Measurements from ENCODE around the gene FGG.

FGG gene

GRCh38 chr4:154630324-154630723 lies 17.9 kb upstream of the FGG start:
- Histone ChIP-seq H3K4me1 (ENCODE audit: control insufficient read depth, insufficient read depth, low read depth, low read length) (peaks cover 3% of the 10 kb centered on the region), H3K9ac (ENCODE audit: low read length) (no peak overlapping the region), H3K27ac (ENCODE audit: low read length, poor library complexity, severe bottlenecking) (no peak overlapping the region), H3K79me1 (replicated peaks; ENCODE audit: low read length, poor library complexity, severe bottlenecking) (peaks cover 24% of the 10 kb centered on the region), H2BK5ac (ENCODE audit: low read depth, low read length, poor library complexity, severe bottlenecking) (no peak overlapping the region), H3K27me3 (ENCODE audit: control insufficient read depth in 1 of 2, insufficient read depth in 1 of 2, low read length in 2 of 2) (peaks cover 0 to 35% of the 10 kb centered on the region in 2 experiments), H2BK120ac (ENCODE audit: low read depth, low read length) (no peak overlapping the region), H4K8ac (ENCODE audit: low read length) (no peak overlapping the region), H3K36me3 (ENCODE audit: control insufficient read depth in 1 of 2, insufficient read depth in 2 of 2, low read depth in 1 of 2, low read length in 2 of 2) (no peaks in the 10 kb centered on the region), H3K4me3 (ENCODE audit: insufficient read depth in 1 of 2, low read depth in 1 of 2, low read length in 2 of 2) (no peak overlapping the region), H3K9me3 (ENCODE audit: control insufficient read depth, low read length) (no peaks in the 10 kb centered on the region), H4K91ac (ENCODE audit: low read length) (no peak overlapping the region), H2AFZ (ENCODE audit: low read depth, low read length) (no peak overlapping the region), H2BK15ac (ENCODE audit: low read depth, poor library complexity, severe bottlenecking) (no peak overlapping the region), H3K23ac (ENCODE audit: low read length in 2 of 2) (no peak overlapping the region), H2BK12ac (ENCODE audit: low read length in 2 of 2) (no peak overlapping the region), H2AK5ac (ENCODE audit: low read length, severe bottlenecking) (no peak overlapping the region), H3K14ac (ENCODE audit: low read length in 2 of 2) (no peak overlapping the region), H3K4ac (ENCODE audit: low read depth in 1 of 2, low read length in 2 of 2) (no peak overlapping the region), H3K18ac (ENCODE audit: low read depth in 1 of 2, low read length in 2 of 2) (no peak overlapping the region), H3K4me2 (ENCODE audit: low read length, poor library complexity, severe bottlenecking) (no peak overlapping the region)
- no peak for DNase-seq

GRCh38 chr4:154626793-154627484 lies 14.5 kb upstream of the FGG start:
- H2BK5ac ChIP-seq (ENCODE audit: low read depth, low read length, poor library complexity, severe bottlenecking) = peak overlapping the region; percentile 19
- peak overlapping the region; percentile 90 for H3K27ac ChIP-seq (ENCODE audit: low read length, poor library complexity, severe bottlenecking)
- H3K27me3 ChIP-seq (ENCODE audit: control insufficient read depth in 1 of 2, insufficient read depth in 1 of 2, low read length in 2 of 2) = peaks cover 0 to 32% of the 10 kb centered on the region in 2 experiments
- no peak overlapping the region for H2BK120ac ChIP-seq (ENCODE audit: low read depth, low read length)
- H3K36me3 ChIP-seq (ENCODE audit: control insufficient read depth in 1 of 2, insufficient read depth in 2 of 2, low read depth in 1 of 2, low read length in 2 of 2) = no peaks in the 10 kb centered on the region
- H2BK15ac ChIP-seq (ENCODE audit: low read depth, poor library complexity, severe bottlenecking) = no peak overlapping the region
- H2AFZ ChIP-seq (ENCODE audit: low read depth, low read length) = no peak overlapping the region
- DNase-seq = peak; percentile 37
- peak overlapping the region; percentile 64 to 71 for H3K4me3 ChIP-seq (ENCODE audit: insufficient read depth in 1 of 2, low read depth in 1 of 2, low read length in 2 of 2)
- H3K4me2 ChIP-seq (ENCODE audit: low read length, poor library complexity, severe bottlenecking) = peak overlapping the region; percentile 71
- H3K18ac ChIP-seq (ENCODE audit: low read depth in 1 of 2, low read length in 2 of 2) = no peak overlapping the region
- H2BK12ac ChIP-seq (ENCODE audit: low read length in 2 of 2) = no peak overlapping the region
- peaks cover 3% of the 10 kb centered on the region for H3K4me1 ChIP-seq (ENCODE audit: control insufficient read depth, insufficient read depth, low read depth, low read length)
- H2AK5ac ChIP-seq (ENCODE audit: low read length, severe bottlenecking) = no peak overlapping the region
- no peak overlapping the region for H3K23ac ChIP-seq (ENCODE audit: low read length in 2 of 2)
- no peak overlapping the region for H4K8ac ChIP-seq (ENCODE audit: low read length)
- no peaks in the 10 kb centered on the region for H3K9me3 ChIP-seq (ENCODE audit: control insufficient read depth, low read length)
- no peak overlapping the region for H4K91ac ChIP-seq (ENCODE audit: low read length)
- 6% methylated on average over 47 of the region's 48 CpGs for WGBS
- H3K14ac ChIP-seq (ENCODE audit: low read length in 2 of 2) = no peak overlapping the region
- peaks cover 18% of the 10 kb centered on the region for H3K79me1 ChIP-seq (replicated peaks; ENCODE audit: low read length, poor library complexity, severe bottlenecking)
- peak overlapping the region; percentile 78 for H3K9ac ChIP-seq (ENCODE audit: low read length)
- no peak overlapping the region for H3K4ac ChIP-seq (ENCODE audit: low read depth in 1 of 2, low read length in 2 of 2)

GRCh38 chr4:154625971-154626370 lies 13.5 kb upstream of the FGG start:
- Histone ChIP-seq H4K8ac (ENCODE audit: low read length) (no peak overlapping the region), H2BK12ac (ENCODE audit: low read length in 2 of 2) (no peak overlapping the region), H2BK120ac (ENCODE audit: low read depth, low read length) (no peak overlapping the region), H3K4me1 (ENCODE audit: control insufficient read depth, insufficient read depth, low read depth, low read length) (peaks cover 3% of the 10 kb centered on the region), H2AFZ (ENCODE audit: low read depth, low read length) (no peak overlapping the region), H2BK15ac (ENCODE audit: low read depth, poor library complexity, severe bottlenecking) (no peak overlapping the region), H3K4me2 (ENCODE audit: low read length, poor library complexity, severe bottlenecking) (peak overlapping the region; percentile 71), H3K9ac (ENCODE audit: low read length) (peak overlapping the region; percentile 17), H3K14ac (ENCODE audit: low read length in 2 of 2) (no peak overlapping the region), H3K27me3 (ENCODE audit: control insufficient read depth in 1 of 2, insufficient read depth in 1 of 2, low read length in 2 of 2) (peaks cover 0 to 24% of the 10 kb centered on the region in 2 experiments), H3K4me3 (ENCODE audit: insufficient read depth in 1 of 2, low read depth in 1 of 2, low read length in 2 of 2) (no peak overlapping the region), H2AK5ac (ENCODE audit: low read length, severe bottlenecking) (no peak overlapping the region), H2BK5ac (ENCODE audit: low read depth, low read length, poor library complexity, severe bottlenecking) (no peak overlapping the region), H4K91ac (ENCODE audit: low read length) (no peak overlapping the region), H3K23ac (ENCODE audit: low read length in 2 of 2) (no peak overlapping the region), H3K36me3 (ENCODE audit: control insufficient read depth in 1 of 2, insufficient read depth in 2 of 2, low read depth in 1 of 2, low read length in 2 of 2) (no peaks in the 10 kb centered on the region), H3K18ac (ENCODE audit: low read depth in 1 of 2, low read length in 2 of 2) (no peak overlapping the region), H3K4ac (ENCODE audit: low read depth in 1 of 2, low read length in 2 of 2) (no peak overlapping the region), H3K9me3 (ENCODE audit: control insufficient read depth, low read length) (no peaks in the 10 kb centered on the region), H3K27ac (ENCODE audit: low read length, poor library complexity, severe bottlenecking) (peak overlapping the region; percentile 90), H3K79me1 (replicated peaks; ENCODE audit: low read length, poor library complexity, severe bottlenecking) (peaks cover 12% of the 10 kb centered on the region)
- 87% methylated on average over 3 of the region's 3 CpGs for WGBS
- DNase-seq = no peak

GRCh38 chr4:154623995-154624394 lies 11.5 kb upstream of the FGG start:
- no peak overlapping the region for H3K14ac ChIP-seq (ENCODE audit: low read length in 2 of 2)
- H2BK5ac ChIP-seq (ENCODE audit: low read depth, low read length, poor library complexity, severe bottlenecking) = no peak overlapping the region
- peaks cover 3% of the 10 kb centered on the region for H3K4me1 ChIP-seq (ENCODE audit: control insufficient read depth, insufficient read depth, low read depth, low read length)
- 86% methylated on average over 7 of the region's 7 CpGs for WGBS
- no peak overlapping the region for H4K91ac ChIP-seq (ENCODE audit: low read length)
- H2AK5ac ChIP-seq (ENCODE audit: low read length, severe bottlenecking) = peak overlapping the region; percentile 20
- H3K9me3 ChIP-seq (ENCODE audit: control insufficient read depth, low read length) = no peaks in the 10 kb centered on the region
- no peak overlapping the region for H3K4me3 ChIP-seq (ENCODE audit: insufficient read depth in 1 of 2, low read depth in 1 of 2, low read length in 2 of 2)
- no peak overlapping the region for H3K9ac ChIP-seq (ENCODE audit: low read length)
- no peak overlapping the region for H3K18ac ChIP-seq (ENCODE audit: low read depth in 1 of 2, low read length in 2 of 2)
- no peak overlapping the region for H3K4ac ChIP-seq (ENCODE audit: low read depth in 1 of 2, low read length in 2 of 2)
- H4K8ac ChIP-seq (ENCODE audit: low read length) = no peak overlapping the region
- H2BK120ac ChIP-seq (ENCODE audit: low read depth, low read length) = no peak overlapping the region
- no peaks in the 10 kb centered on the region for H3K36me3 ChIP-seq (ENCODE audit: control insufficient read depth in 1 of 2, insufficient read depth in 2 of 2, low read depth in 1 of 2, low read length in 2 of 2)
- H3K4me2 ChIP-seq (ENCODE audit: low read length, poor library complexity, severe bottlenecking) = no peak overlapping the region
- no peak overlapping the region for H3K27ac ChIP-seq (ENCODE audit: low read length, poor library complexity, severe bottlenecking)
- H2BK15ac ChIP-seq (ENCODE audit: low read depth, poor library complexity, severe bottlenecking) = no peak overlapping the region
- H2BK12ac ChIP-seq (ENCODE audit: low read length in 2 of 2) = no peak overlapping the region
- H2AFZ ChIP-seq (ENCODE audit: low read depth, low read length) = no peak overlapping the region
- peaks cover 0 to 7% of the 10 kb centered on the region in 2 experiments for H3K27me3 ChIP-seq (ENCODE audit: control insufficient read depth in 1 of 2, insufficient read depth in 1 of 2, low read length in 2 of 2)
- peaks cover 6% of the 10 kb centered on the region for H3K79me1 ChIP-seq (replicated peaks; ENCODE audit: low read length, poor library complexity, severe bottlenecking)
- DNase-seq = no peak
- no peak overlapping the region for H3K23ac ChIP-seq (ENCODE audit: low read length in 2 of 2)
